H1 (cell line): Measurements from ENCODE around the gene SKAP1. TPM values are rescaled to one million over a fixed set of nuclear protein-coding genes. Genes with fewer than 3 reads are reported as not detected.
A peak's percentile ranks its signal among the peaks of the same experiment; 100 is the strongest.

Experiments
- CTCF ChIA-PET: fragments of 300-600 bp; sonication (Branson Sonifier 250); formaldehyde crosslinking; loops from one replicate; lab custom pipeline; 2021; ENCODE audit not compliant: partially characterized antibody; lab: Charles Lee
- POLR2A ChIA-PET: fragments of 300-600 bp; sonication (Branson Sonifier 250); formaldehyde crosslinking; loops from one replicate; lab custom pipeline; 2021; ENCODE audit warnings: inconsistent platforms; ENCODE audit not compliant: partially characterized antibody; lab: Charles Lee
- DNase-seq, 2 experiments: peaks; one replicate each; pipeline versions ENCODE4 v3.0.0 to v3.0.0-alpha.2; 2010 to 2022; ENCODE audit warnings: low spot score in 2 of 2, low read depth in 1 of 2, mixed read lengths in 1 of 2
- FAIRE-seq: peaks from 2 replicates; lab custom pipeline; 2011; peaks lifted over from hg19 to GRCh38; lab: Jason Lieb, UNC
- H2AFZ ChIP-seq: 2 replicates; pipeline ENCODE4 v1.8.1; 2012; ENCODE audit warnings: low read length, inconsistent platforms
- H2AK5ac ChIP-seq: 2 replicates; pipeline ENCODE4 v1.6.1; 2013; ENCODE audit warnings: low read depth, low read length
- H2BK120ac ChIP-seq: replicated peaks from 2 replicates; pipeline ENCODE3; 2013; ENCODE audit warnings: low read depth, low read length, inconsistent platforms
- H2BK12ac ChIP-seq: 2 replicates; pipeline ENCODE4 v1.6.1; 2013; ENCODE audit warnings: low read depth, low read length
- H2BK15ac ChIP-seq: 2 replicates; pipeline ENCODE4 v1.6.1; 2013; ENCODE audit warnings: low read length
- H2BK20ac ChIP-seq: 2 replicates; pipeline ENCODE4 v1.6.1; 2013; ENCODE audit warnings: low read length
- H2BK5ac ChIP-seq: 2 replicates; pipeline ENCODE4 v1.6.1; 2013; ENCODE audit warnings: low read depth, low read length
- H3K14ac ChIP-seq: 2 replicates; pipeline ENCODE4 v1.6.1; 2013; ENCODE audit warnings: inconsistent platforms; ENCODE audit not compliant: insufficient read length
- H3K18ac ChIP-seq: 2 replicates; pipeline ENCODE4 v1.6.1; 2013; ENCODE audit warnings: low read length; ENCODE audit errors: extremely low read depth
- H3K23ac ChIP-seq: 2 replicates; pipeline ENCODE4 v1.6.1; 2013; ENCODE audit warnings: inconsistent platforms; ENCODE audit not compliant: insufficient read length
- H3K23me2 ChIP-seq: 2 replicates; pipeline ENCODE4 v1.6.1; 2013; ENCODE audit warnings: low read depth, low read length
- H3K27ac ChIP-seq: 2 replicates; pipeline ENCODE4 v1.6.1; 2011; ENCODE audit warnings: low read depth, low read length, inconsistent platforms
- H3K27me3 ChIP-seq, 4 experiments: replicated peaks in 1 of 4; 1 replicate in 1 of 4; 2 replicates in 3 of 4; pipeline versions ENCODE4 v1.6.1 to v1.8.1; 2011 to 2013; ENCODE audit warnings: low read length in 3 of 4, mild to moderate bottlenecking in 3 of 4, inconsistent platforms in 2 of 4, mixed read lengths in 2 of 4, moderate library complexity in 1 of 4; ENCODE audit not compliant: control insufficient read depth in 3 of 4, insufficient read depth in 3 of 4; ENCODE audit errors: extremely low read depth in 1 of 4
- H3K36me3 ChIP-seq, 4 experiments: 2 replicates each; pipeline versions ENCODE4 v1.6.1 to v1.8.1; 2011 to 2013; ENCODE audit warnings: mild to moderate bottlenecking in 4 of 4, low read length in 3 of 4, moderate library complexity in 2 of 4, control low read depth in 1 of 4, inconsistent platforms in 1 of 4; ENCODE audit not compliant: insufficient read depth in 4 of 4, control insufficient read depth in 2 of 4
- H3K4ac ChIP-seq: replicated peaks from 2 replicates; pipeline ENCODE3; 2013; ENCODE audit warnings: low read length, low read depth, mixed read lengths, inconsistent platforms; ENCODE audit not compliant: insufficient read length
- H3K4me1 ChIP-seq, 4 experiments: replicated peaks in 1 of 4; 1 replicate in 1 of 4; 2 replicates in 3 of 4; pipeline versions ENCODE4 v1.6.1 to v1.8.1; 2011 to 2013; ENCODE audit warnings: low read length in 3 of 4, inconsistent platforms in 2 of 4, mixed read lengths in 1 of 4; ENCODE audit not compliant: insufficient read depth in 4 of 4, control insufficient read depth in 3 of 4
- H3K4me2 ChIP-seq, 2 experiments: 2 replicates each; pipeline versions ENCODE4 v1.6.1 to v1.8.1; 2011 to 2013; ENCODE audit warnings: low read depth in 2 of 2, low read length in 2 of 2, control low read depth in 1 of 2, inconsistent platforms in 1 of 2, mild to moderate bottlenecking in 1 of 2; ENCODE audit not compliant: insufficient read depth in 1 of 2
- H3K4me3 ChIP-seq, 4 experiments: fragments of 200-600, 300-600 bp in 1 of 4; sonication (generic), shearing (Covaris generic), sonication (Bioruptor Twin) in 1 of 4; 2 replicates each; pipeline versions ENCODE4 v1.5.1 to v1.8.1; 2011 to 2016; ENCODE audit warnings: low read length in 4 of 4, low read depth in 3 of 4, control low read depth in 2 of 4, inconsistent platforms in 2 of 4, mild to moderate bottlenecking in 2 of 4, mixed read lengths in 1 of 4, moderate library complexity in 1 of 4; ENCODE audit not compliant: insufficient read depth in 2 of 4; ENCODE audit errors: extremely low read depth in 1 of 4
- H3K56ac ChIP-seq: replicated peaks from 2 replicates; pipeline ENCODE3; 2013; ENCODE audit warnings: low read depth, mild to moderate bottlenecking, mixed read lengths, low read length, inconsistent platforms; ENCODE audit not compliant: insufficient read length
- H3K79me1 ChIP-seq: 2 replicates; pipeline ENCODE4 v1.6.1; 2013; ENCODE audit warnings: low read depth, low read length, control low read depth
- H3K79me2 ChIP-seq, 2 experiments: 2 replicates each; pipeline versions ENCODE4 v1.6.1 to v1.8.1; 2012 to 2013; ENCODE audit warnings: low read length in 2 of 2, mild to moderate bottlenecking in 2 of 2, inconsistent platforms in 1 of 2; ENCODE audit not compliant: insufficient read depth in 2 of 2, control insufficient read depth in 1 of 2
- H3K9ac ChIP-seq, 4 experiments: replicated peaks in 1 of 4; 1 replicate in 1 of 4; 2 replicates in 3 of 4; pipeline versions ENCODE4 v1.6.1 to v1.8.1; 2011 to 2013; ENCODE audit warnings: low read depth in 3 of 4, low read length in 3 of 4, control low read depth in 2 of 4, mild to moderate bottlenecking in 2 of 4, moderate library complexity in 2 of 4, inconsistent platforms in 1 of 4; ENCODE audit errors: extremely low read depth in 1 of 4
- H3K9me3 ChIP-seq, 2 experiments: 2 replicates each; pipeline versions ENCODE4 v1.6.1 to v1.8.1; 2012 to 2013; ENCODE audit warnings: mild to moderate bottlenecking in 2 of 2, moderate library complexity in 2 of 2, control low read depth in 1 of 2, inconsistent platforms in 1 of 2, low read depth in 1 of 2, low read length in 1 of 2, mixed read lengths in 1 of 2; ENCODE audit not compliant: insufficient read depth in 2 of 2
- H4K20me1 ChIP-seq, 2 experiments: replicated peaks in 1 of 2; 2 replicates each; pipeline versions ENCODE3 to v1.8.1; 2011 to 2013; ENCODE audit warnings: inconsistent platforms in 2 of 2, low read length in 2 of 2, mild to moderate bottlenecking in 1 of 2; ENCODE audit not compliant: insufficient read depth in 2 of 2, control insufficient read depth in 1 of 2
- H4K5ac ChIP-seq: 2 replicates; pipeline ENCODE4 v1.6.1; 2013; ENCODE audit warnings: low read length, low read depth, mixed read lengths, inconsistent platforms; ENCODE audit not compliant: insufficient read length
- H4K8ac ChIP-seq: 2 replicates; pipeline ENCODE4 v1.8.0; 2013; ENCODE audit warnings: mild to moderate bottlenecking, moderate library complexity, low read length, inconsistent platforms; ENCODE audit not compliant: insufficient read depth; ENCODE audit errors: extremely low read depth
- H4K91ac ChIP-seq: replicated peaks from 2 replicates; pipeline ENCODE3; 2013; ENCODE audit warnings: low read length, mixed read lengths, inconsistent platforms; ENCODE audit not compliant: insufficient read length
- CBX8 ChIP-seq: fragments of 300-800, 300-1000 bp; sonication (generic); IDR thresholded peaks from 2 replicates; pipeline ENCODE4 v1.7.1; 2016; ENCODE audit warnings: low read depth, low read length, borderline replicate concordance
- CREB1 ChIP-seq: IDR thresholded peaks from 2 replicates; pipeline ENCODE4 v1.6.1; 2012; ENCODE audit warnings: inconsistent platforms
- CTBP2 ChIP-seq: IDR thresholded peaks from 2 replicates; pipeline ENCODE4 v1.7.0; 2011; ENCODE audit warnings: borderline replicate concordance, mild to moderate bottlenecking, moderate library complexity, mixed read lengths, low read length; ENCODE audit not compliant: insufficient read depth, insufficient read length
- POLR2AphosphoS5 ChIP-seq: IDR thresholded peaks from 2 replicates; pipeline ENCODE4 v1.6.1; 2011; ENCODE audit warnings: low read depth, low read length
- SP2 ChIP-seq: IDR thresholded peaks from 2 replicates; pipeline ENCODE4 v1.6.1; 2012; ENCODE audit warnings: mild to moderate bottlenecking, low read length, inconsistent platforms
- WGBS, 2 experiments: shearing (Covaris generic) in 1 of 2; methylation state at CpG; one replicate each; pipeline versions ENCODE4 v1.1.6 to v1.1.7; 2013 to 2015; ENCODE audit warnings: low lambda C conversion rate in 2 of 2, mixed read lengths in 2 of 2, inconsistent platforms in 1 of 2, low coverage in 1 of 2, missing lambda C conversion rate in 1 of 2; ENCODE audit not compliant: insufficient replicate concordance in 2 of 2, insufficient coverage in 1 of 2, insufficient read length in 1 of 2; ENCODE audit errors: extremely low coverage in 1 of 2, missing lambda C conversion rate in 1 of 2; 5-methylcytosine and 5-hydroxymethylcytosine counted together
- polyA plus RNA-seq, 7 experiments: library from polyadenylated mRNA; depleted of rRNA in 3 of 7; stranded (reverse) in 5 of 7; unstranded in 2 of 7; fragments of >200 nt in 5 of 7; fragments of 200-250 nt in 2 of 7; gene quantifications; 1 replicate in 5 of 7; 2 replicates in 1 of 7; 4 replicates in 1 of 7; pipeline versions ENCODE4 v1.2.1 to v1.2.3, GENCODE V29; 2011 to 2013; ENCODE audit warnings: missing spikeins in 2 of 7, mixed read lengths in 2 of 7
- total RNA-seq: library from RNA; stranded (reverse); fragmentation: NEBNext Ultra II Directional; extraction: Animal tissue kit (Norgen Biotek cat#: 25700); gene quantifications from 2 replicates; pipeline ENCODE4 v1.2.1, GENCODE V29; 2021

The SKAP1 gene
- total and polyA plus RNA-seq, 2 of the 8 experiments (the other 6 are each of a cell fraction or from before 2014, with no cell fraction given): not detected

DNA sequence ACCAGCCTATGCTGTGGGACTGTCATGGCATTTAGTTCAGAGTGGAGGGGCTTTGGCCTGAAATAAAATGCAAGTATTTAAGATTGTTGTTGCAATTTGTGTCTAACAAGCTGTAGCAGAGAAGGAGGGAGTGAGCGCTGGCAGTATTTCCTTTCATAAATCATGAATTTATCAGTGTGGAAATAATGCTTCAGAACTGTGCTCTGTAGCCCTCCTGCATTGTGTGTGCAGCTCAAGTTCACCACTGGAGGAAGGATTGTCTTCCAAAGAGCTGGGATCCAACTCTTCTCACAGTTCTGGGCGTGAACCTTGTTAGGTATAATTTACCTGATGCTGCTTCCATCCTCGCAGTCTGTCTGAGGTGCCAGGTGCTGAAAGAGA lies 307.4 kb downstream of the SKAP1 start:
- no peak for FAIRE-seq
- Histone ChIP-seq H3K27ac (0 out of 2 replicates have a peak overlapping the region, but pooled peaks have one; percentile 9), H4K91ac (no peak overlapping the region)

More for the DNA sequence above, 307.4 kb downstream of the SKAP1 start:
- Histone ChIP-seq H3K9ac (no peak overlapping the region), H4K8ac (no peak overlapping the region), H3K4ac (no peak overlapping the region), H2AK5ac (no peak overlapping the region), H3K9me3 (no peaks in the 10 kb centered on the region), H3K4me3 (no peak overlapping the region), H2BK12ac (no peak overlapping the region), H4K5ac (no peak overlapping the region), H4K20me1 (no peaks in the 10 kb centered on the region), H2BK5ac (no peak overlapping the region), H3K4me1 (no peaks in the 10 kb centered on the region), H2BK20ac (no peak overlapping the region), H3K14ac (no peak overlapping the region), H3K23ac (no peak overlapping the region), H3K4me2 (no peak overlapping the region), H2AFZ (no peak overlapping the region), H2BK120ac (no peak overlapping the region), H3K79me2 (no peaks in the 10 kb centered on the region), H3K79me1 (no peaks in the 10 kb centered on the region), H2BK15ac (no peak overlapping the region), H3K27me3 (no peaks in the 10 kb centered on the region), H3K18ac (no peak overlapping the region), H3K56ac (no peak overlapping the region), H3K36me3 (peaks cover 6 to 27% (median 20%) of the 10 kb centered on the region in 4 experiments; a peak in 7 of 8 replicates), H3K23me2 (no peaks in the 10 kb centered on the region)
- TF ChIP-seq CTBP2 (no peak), POLR2AphosphoS5 (no peak), CREB1 (no peak), CBX8 (no peak), SP2 (no peak)
- POLR2A ChIA-PET: interaction anchor here (0.9 to 2.2 kb wide), 8 partner anchors 14 to 96 kb away, joined by 3 to 10 read pairs (median 4); partner anchors contain the start of gene NFE2L1
- CTCF ChIA-PET: interaction anchor here (1.0 to 4.6 kb wide), 9 partner anchors 8 to 97 kb away, joined by 3 to 16 read pairs (median 5); partner anchors contain the start of gene SNX11
- DNase-seq: no peak
- 89% methylated on average over 3 of the region's 3 CpGs; no CpG with 5 or more reads in 1 of the 2 experiments for WGBS, 2 experiments
